GM12878 (cell line): ENCODE data around the gene TBC1D32. TPM values are rescaled to one million over a fixed set of nuclear protein-coding genes. Genes with fewer than 3 reads are reported as not detected.

Source experiments
- ATAC-seq: fragments of 200-7000 bp; cut with Tn5 transposase; 3 replicates; pipeline ENCODE4 v1.9.1; 2020; ENCODE audit warnings: mild to moderate bottlenecking, moderate library complexity
- BruUV-seq: library from RNA; stranded (reverse); fragments of 400-500 nt; replicated peaks from 2 replicates; lab custom pipeline; 2021; lab: Mats Ljungman, UMichigan
- CTCF ChIA-PET: fragments of 300-600 bp; sonication (Branson Sonifier 250); formaldehyde crosslinking; extraction: SDS; loops from one replicate; lab custom pipeline; 2021; ENCODE audit warnings: inconsistent platforms; lab: Yijun Ruan, JAX
- POLR2A ChIA-PET: fragments of 350-600 bp; formaldehyde crosslinking; extraction: SDS; loops from one replicate; lab custom pipeline; 2021; ENCODE audit warnings: inconsistent platforms; lab: Charles Lee
- RAD21 ChIA-PET: fragments of 300-600 bp; sonication (Branson Sonifier 250); formaldehyde crosslinking; loops from one replicate; lab custom pipeline; 2023; ENCODE audit warnings: antibody characterized with exemption; ENCODE audit not compliant: unreplicated experiment; lab: Charles Lee
- SMC1A ChIA-PET: fragments of 300-600 bp; sonication (Branson Sonifier 250); formaldehyde crosslinking; loops from one replicate; lab custom pipeline; 2023; ENCODE audit not compliant: unreplicated experiment, uncharacterized antibody; lab: Charles Lee
- DNase-seq: peaks from one replicate; pipeline ENCODE4 v3.0.0-alpha.2; 2011; ENCODE audit warnings: low read depth, low spot score
- FAIRE-seq: peaks from 3 replicates; lab custom pipeline; 2011; peaks lifted over from hg19 to GRCh38; lab: Jason Lieb, UNC
- H2AFZ ChIP-seq: 2 replicates; pipeline ENCODE4 v1.6.0; 2011; ENCODE audit warnings: low read depth, low read length, control low read depth; ENCODE audit not compliant: control insufficient read depth
- H3K27ac ChIP-seq: 2 replicates; pipeline ENCODE4 v1.5.1; 2011; ENCODE audit warnings: control low read depth; ENCODE audit not compliant: control insufficient read depth, insufficient read depth
- H3K27me3 ChIP-seq, 2 experiments: replicated peaks in 1 of 2; 2 replicates each; pipeline versions ENCODE4 v1.6.0 to v1.6.1; 2011; ENCODE audit warnings: low read length in 1 of 2; ENCODE audit not compliant: control insufficient read depth in 2 of 2, insufficient read depth in 2 of 2
- H3K36me3 ChIP-seq, 2 experiments: 2 replicates each; pipeline ENCODE4 v1.5.1; 2011; ENCODE audit warnings: low read length in 1 of 2; ENCODE audit not compliant: control insufficient read depth in 2 of 2, insufficient read depth in 2 of 2
- H3K4me1 ChIP-seq: 2 replicates; pipeline ENCODE4 v1.6.1; 2011; ENCODE audit warnings: mild to moderate bottlenecking, low read length, moderate library complexity, mixed read lengths; ENCODE audit not compliant: control insufficient read depth, insufficient read depth
- H3K4me2 ChIP-seq: 2 replicates; pipeline ENCODE4 v1.6.0; 2011; ENCODE audit warnings: control low read depth; ENCODE audit not compliant: control insufficient read depth, insufficient read depth
- H3K4me3 ChIP-seq: fragments of 200-600 bp; sonication (generic); 2 replicates; pipeline ENCODE4 v1.5.1; 2016
- H3K79me2 ChIP-seq: 2 replicates; pipeline ENCODE4 v1.6.0; 2011; ENCODE audit warnings: low read length; ENCODE audit not compliant: control insufficient read depth, insufficient read depth
- H3K9ac ChIP-seq: 2 replicates; pipeline ENCODE4 v1.8.0; 2011; ENCODE audit warnings: low read length, control low read depth, mixed read lengths; ENCODE audit not compliant: control insufficient read depth, insufficient read depth
- H3K9me3 ChIP-seq: replicated peaks from 3 replicates; pipeline ENCODE4 v1.5.1; 2011; ENCODE audit warnings: mild to moderate bottlenecking, low read length; ENCODE audit not compliant: control insufficient read depth, insufficient read depth
- H4K20me1 ChIP-seq: 2 replicates; pipeline ENCODE4 v1.6.0; 2011; ENCODE audit not compliant: control insufficient read depth, insufficient read depth
- BCLAF1 ChIP-seq: fragments of 450-650 bp; IDR thresholded peaks from 2 replicates; pipeline ENCODE4 v1.6.1; 2017; ENCODE audit warnings: antibody characterized with exemption, mild to moderate bottlenecking, moderate library complexity
- CBFB ChIP-seq: IDR thresholded peaks from 2 replicates; pipeline ENCODE4 v1.6.1; 2016; ENCODE audit warnings: antibody characterized with exemption, low read depth
- CHD2 ChIP-seq: IDR thresholded peaks from 2 replicates; pipeline ENCODE4 v1.6.1; 2011; ENCODE audit warnings: low read depth, low read length, improper control_type of control experiment, borderline replicate concordance
- CTCF ChIP-seq, 3 experiments: IDR thresholded peaks in 2 of 3; conservative IDR thresholded peaks in 1 of 3; 2 replicates each; pipeline ENCODE4 v1.5.1; 2011; ENCODE audit warnings: low read depth in 3 of 3, low read length in 3 of 3, mild to moderate bottlenecking in 3 of 3, control low read depth in 2 of 3, moderate library complexity in 2 of 3, inconsistent platforms in 1 of 3, mixed read lengths in 1 of 3; ENCODE audit not compliant: control insufficient read depth in 2 of 3, insufficient read depth in 1 of 3; ENCODE audit errors: extremely low read depth in 1 of 3
- HDAC2 ChIP-seq: fragments of 200-600 bp; sonication (generic); IDR thresholded peaks from 2 replicates; pipeline ENCODE4 v1.6.1; 2017
- IKZF1 ChIP-seq: fragments of 450-650 bp; conservative IDR thresholded peaks from 2 replicates; pipeline ENCODE4 v1.6.1; 2017; ENCODE audit warnings: antibody characterized with exemption, mild to moderate bottlenecking
- IRF3 ChIP-seq: fragments of 450-650 bp; IDR thresholded peaks from 2 replicates; pipeline ENCODE4 v1.6.1; 2014; ENCODE audit warnings: mild to moderate bottlenecking
- NR2F1 ChIP-seq: fragments of 450-650 bp; conservative IDR thresholded peaks from 2 replicates; pipeline ENCODE4 v1.6.1; 2017; ENCODE audit warnings: mild to moderate bottlenecking
- RAD21 ChIP-seq: IDR thresholded peaks from 2 replicates; pipeline ENCODE4 v1.6.1; 2011; ENCODE audit warnings: mild to moderate bottlenecking, low read depth, low read length, moderate library complexity; ENCODE audit not compliant: insufficient read depth
- TARDBP ChIP-seq: IDR thresholded peaks from 2 replicates; pipeline ENCODE4 v1.6.1; 2016; ENCODE audit warnings: borderline replicate concordance
- ZBTB33 ChIP-seq: fragments of 450-650 bp; IDR thresholded peaks from 2 replicates; pipeline ENCODE4 v1.6.1; 2017; ENCODE audit warnings: mild to moderate bottlenecking
- WGBS: methylation state at CpG from one replicate; pipeline ENCODE4 v1.1.6; 2016; ENCODE audit warnings: low lambda C conversion rate; ENCODE audit not compliant: insufficient replicate concordance, insufficient coverage; ENCODE audit errors: missing lambda C conversion rate; 5-methylcytosine and 5-hydroxymethylcytosine counted together
- in situ Hi-C: fragments of 300-500 bp; cut with MboI; formaldehyde crosslinking; loops from 9 replicates; pipeline ENCODE4 v1.14.3; 2018; ENCODE audit warnings: mixed read lengths
- intact Hi-C: fragments of 100-400 bp; cut with micrococcal nuclease; formaldehyde crosslinking; loops from one replicate; pipeline ENCODE4 v1.14.2; 2022; ENCODE audit not compliant: unreplicated experiment
- polyA plus RNA-seq, 11 experiments: library from polyadenylated mRNA; depleted of rRNA in 4 of 11; unstranded in 6 of 11; stranded (reverse) in 5 of 11; fragments of >200 nt; fragmentation: Nextera tagmentation in 4 of 11; fragmentation: Illumina TruSeq in 1 of 11; extraction: Ambion mirVana in 4 of 11; extraction: Trizol in 1 of 11; gene quantifications; 1 replicate in 1 of 11; 2 replicates in 10 of 11; pipeline versions ENCODE4 v1.2.1 to v1.2.3, GENCODE V29; 2011 to 2016; ENCODE audit warnings: inconsistent platforms in 2 of 11, missing spikeins in 2 of 11, low read depth in 1 of 11
- total RNA-seq, 4 experiments: library from RNA; depleted of rRNA in 3 of 4; stranded (reverse); fragments of >200 nt in 3 of 4; fragmentation: Illumina TruSeq in 1 of 4; extraction: Trizol in 1 of 4; gene quantifications; 2 replicates each; pipeline versions ENCODE4 v1.2.1 to v1.2.3, GENCODE V29; 2013 to 2021

Gene TBC1D32
- total and polyA plus RNA-seq, 10 of the 15 experiments (the other 5 are each of a cell fraction or from before 2014, with no cell fraction given): 2.2 to 10.2 (median 4.1) TPM

- TF ChIP-seq IRF3: no peak
These were observed 190.8 kb downstream of the TBC1D32 start (continued) for GRCh38 chr6:121143476-121143875.

GRCh38 chr6:121142093-121142492 lies 192.2 kb downstream of the TBC1D32 start:
- SMC1A ChIA-PET: interaction anchor here (0.7 kb wide), 1 partner anchor 13 kb away, joined by 3 read pairs; no protein-coding TSS in a partner anchor
- ATAC-seq: no peak
- intact Hi-C loops: no loop called here

More at GRCh38 chr6:121142093-121142492, 192.2 kb downstream of the TBC1D32 start:
- BruUV-seq: no TSS peak
- Histone ChIP-seq H2AFZ (no peak overlapping the region), H3K27me3 (no peaks in the 10 kb centered on the region), H3K9me3 (no peaks in the 10 kb centered on the region; the same call in 2 of the 3 replicates), H3K4me1 (no peaks in the 10 kb centered on the region), H3K4me2 (no peak overlapping the region), H3K9ac (no peak overlapping the region), H3K4me3 (no peak overlapping the region), H3K79me2 (no peaks in the 10 kb centered on the region), H3K27ac (no peak overlapping the region), H3K36me3 (no peaks in the 10 kb centered on the region), H4K20me1 (no peaks in the 10 kb centered on the region)
- 89% methylated on average over 6 of the region's 6 CpGs for WGBS
- TF ChIP-seq IKZF1 (no peak), CHD2 (no peak), CTCF (IDR thresholded peaks at IDR 0.05 in 2 of 3, conservative IDR thresholded peaks at IDR 0.05 in 1 of 3; ENCODE audit: control insufficient read depth in 2 of 3, extremely low read depth in 1 of 3, insufficient read depth in 1 of 3, low read depth in 3 of 3, low read length in 3 of 3) (no peak), ZBTB33 (no peak), NR2F1 (no peak), CBFB (no peak), TARDBP (no peak), HDAC2 (no peak), BCLAF1 (no peak), RAD21 (no peak)
- in situ Hi-C loops: no loop called here
- ChIA-PET RAD21 (no interaction called here), POLR2A (interaction anchor here (0.6 kb wide), 1 partner anchor 32 kb away, joined by 3 read pairs; no protein-coding TSS in a partner anchor), CTCF (no interaction called here)
- no peak for DNase-seq
- FAIRE-seq: no peak
